MM.1S (cell line): ENCODE measurements around the gene EIPR1.

Source experiments
- DNase-seq: peaks from one replicate; pipeline ENCODE4 v3.0.0-alpha.2; 2015
- H2AFZ ChIP-seq: fragments of 300-600 bp; sonication (generic); 2 replicates; pipeline ENCODE4 v1.6.0; 2016; ENCODE audit warnings: antibody characterized with exemption, low read length
- H3F3A ChIP-seq: fragments of 300-600 bp; sonication (generic); 2 replicates; pipeline ENCODE4 v1.6.1; 2016; ENCODE audit warnings: mild to moderate bottlenecking, antibody characterized with exemption, low read length, moderate library complexity, mixed read lengths; ENCODE audit not compliant: insufficient read depth
- H3K27ac ChIP-seq: fragments of 300-600 bp; sonication (generic); 2 replicates; pipeline ENCODE4 v1.5.1; 2016; ENCODE audit warnings: mild to moderate bottlenecking, low read length
- H3K27me3 ChIP-seq: fragments of 300-600 bp; sonication (generic); replicated peaks from 2 replicates; pipeline ENCODE4 v1.6.0; 2016; ENCODE audit warnings: low read length; ENCODE audit not compliant: insufficient read depth
- H3K36me3 ChIP-seq: fragments of 300-600 bp; sonication (generic); replicated peaks from 2 replicates; pipeline ENCODE4 v1.6.1; 2016; ENCODE audit warnings: mild to moderate bottlenecking, low read length, mixed read lengths; ENCODE audit not compliant: insufficient read depth
- H3K4me1 ChIP-seq: fragments of 300-600 bp; sonication (generic); 2 replicates; pipeline ENCODE4 v1.6.1; 2016; ENCODE audit warnings: low read length, mixed read lengths
- H3K4me2 ChIP-seq: fragments of 300-600 bp; sonication (generic); 2 replicates; pipeline ENCODE4 v1.6.0; 2016; ENCODE audit warnings: low read depth, low read length
- H3K4me3 ChIP-seq: fragments of 300-600 bp; sonication (generic); 2 replicates; pipeline ENCODE4 v1.5.1; 2016; ENCODE audit warnings: low read length, mixed read lengths
- H3K79me2 ChIP-seq: fragments of 300-600 bp; sonication (generic); 2 replicates; pipeline ENCODE4 v1.6.1; 2016; ENCODE audit warnings: mixed run types, low read length, mixed read lengths
- H3K9ac ChIP-seq: fragments of 300-600 bp; sonication (generic); 2 replicates; pipeline ENCODE4 v1.6.1; 2016; ENCODE audit warnings: low read length, mixed read lengths
- H3K9me2 ChIP-seq: fragments of 300-600 bp; sonication (generic); replicated peaks from 2 replicates; pipeline ENCODE4 v1.6.1; 2016; ENCODE audit warnings: mild to moderate bottlenecking, low read length, mixed read lengths; ENCODE audit not compliant: insufficient read depth
- H3K9me3 ChIP-seq: fragments of 300-600 bp; sonication (generic); replicated peaks from 2 replicates; pipeline ENCODE4 v1.6.1; 2016; ENCODE audit warnings: mild to moderate bottlenecking, low read length, mixed read lengths; ENCODE audit not compliant: insufficient read depth
- H4K20me1 ChIP-seq: fragments of 300-600 bp; sonication (generic); 2 replicates; pipeline ENCODE4 v1.6.1; 2016; ENCODE audit warnings: mild to moderate bottlenecking, low read length, moderate library complexity, mixed read lengths; ENCODE audit not compliant: insufficient read depth
- CTCF ChIP-seq: fragments of 300-600 bp; sonication (generic); IDR thresholded peaks from 2 replicates; pipeline ENCODE4 v1.5.1; 2016; ENCODE audit warnings: antibody characterized with exemption, low read length, mixed read lengths
- EZH2 ChIP-seq: fragments of 300-600 bp; sonication (generic); optimal IDR thresholded peaks from 2 replicates; pipeline ENCODE3; 2017; ENCODE audit warnings: low read depth, mild to moderate bottlenecking, antibody characterized with exemption, low read length, mixed read lengths
- EZH2phosphoT487 ChIP-seq: fragments of 300-600 bp; sonication (generic); IDR thresholded peaks from 2 replicates; pipeline ENCODE4 v1.6.1; 2018; ENCODE audit warnings: antibody characterized with exemption, low read length

The EIPR1 gene

GRCh38 chr2:3169106-3169870 lies 208.3 kb downstream of the EIPR1 start:
- Histone ChIP-seq H3K36me3 (no peaks in the 10 kb centered on the region), H3F3A (no peaks in the 10 kb centered on the region), H3K9me2 (no peaks in the 10 kb centered on the region), H2AFZ (no peak overlapping the region), H3K9ac (no peak overlapping the region), H3K9me3 (no peaks in the 10 kb centered on the region), H3K79me2 (no peaks in the 10 kb centered on the region), H3K4me3 (no peak overlapping the region), H3K4me2 (no peak overlapping the region), H3K4me1 (peaks cover 7% of the 10 kb centered on the region; the same call in 1 of the 2 replicates), H3K27me3 (no peaks in the 10 kb centered on the region), H4K20me1 (no peaks in the 10 kb centered on the region), H3K27ac (no peak overlapping the region)
- TF ChIP-seq EZH2, result no peak
- TF ChIP-seq EZH2phosphoT487, result no peak
- no peak for TF ChIP-seq CTCF
- no peak for DNase-seq

- Histone ChIP-seq H3K27me3 (no peaks in the 10 kb centered on the region), H3K4me2 (no peak overlapping the region), H4K20me1 (no peaks in the 10 kb centered on the region), H3K9me2 (no peaks in the 10 kb centered on the region), H3K4me1 (peaks cover 7% of the 10 kb centered on the region; the same call in 1 of the 2 replicates), H3K36me3 (no peaks in the 10 kb centered on the region), H2AFZ (no peak overlapping the region), H3K9ac (no peak overlapping the region), H3K9me3 (no peaks in the 10 kb centered on the region), H3K79me2 (no peaks in the 10 kb centered on the region), H3F3A (no peaks in the 10 kb centered on the region), H3K27ac (no peak overlapping the region), H3K4me3 (no peak overlapping the region)
- TF ChIP-seq EZH2phosphoT487 (no peak), EZH2 (no peak), CTCF (no peak)
- DNase-seq, result no peak
These were observed 209.3 kb downstream of the EIPR1 start for GRCh38 chr2:3168230-3168891.

GRCh38 chr2:3163401-3163800 lies 214.2 kb downstream of the EIPR1 start:
- Histone ChIP-seq H4K20me1 (no peaks in the 10 kb centered on the region), H3K27ac (no peak overlapping the region), H3K27me3 (no peaks in the 10 kb centered on the region), H3K36me3 (no peaks in the 10 kb centered on the region), H3K9me3 (no peaks in the 10 kb centered on the region), H3K4me1 (peaks cover 10% of the 10 kb centered on the region), H2AFZ (no peak overlapping the region), H3K9ac (no peak overlapping the region), H3K9me2 (no peaks in the 10 kb centered on the region), H3K4me2 (no peak overlapping the region), H3K4me3 (no peak overlapping the region), H3F3A (no peaks in the 10 kb centered on the region), H3K79me2 (no peaks in the 10 kb centered on the region)
- TF ChIP-seq EZH2phosphoT487 (no peak), EZH2 (no peak), CTCF (no peak)
- DNase-seq, result no peak
